ENCODE data around the gene C3orf62.

C3orf62 gene

GRCh38 chr3:49310677-49311076, 33.6 kb upstream of the C3orf62 start:
- no peaks in the 10 kb centered on the region for H3K79me1 ChIP-seq (ENCODE audit: low read length)
- no peak overlapping the region for H2BK120ac ChIP-seq (ENCODE audit: low read depth, low read length)
- WGBS (ENCODE audit: extremely low coverage, insufficient coverage, low lambda C conversion rate) = no CpG with 5 or more reads among the region's 1 CpG
- no peak overlapping the region for H2AK5ac ChIP-seq (ENCODE audit: low read length)
- H3K4me3 ChIP-seq (ENCODE audit: low read length) = no peak overlapping the region
- no peak overlapping the region for H3K23ac ChIP-seq (ENCODE audit: low read length)
- no peak for DNase-seq
- no peaks in the 10 kb centered on the region for H3K4me1 ChIP-seq (ENCODE audit: control insufficient read depth, low read depth, low read length)
- H3K4ac ChIP-seq (ENCODE audit: low read depth, low read length) = no peak overlapping the region
- H2BK5ac ChIP-seq (ENCODE audit: low read length) = no peak overlapping the region
- H4K5ac ChIP-seq (ENCODE audit: low read length) = no peak overlapping the region
- no peak overlapping the region for H3K4me2 ChIP-seq (ENCODE audit: low read length)
- no peak overlapping the region for H2BK15ac ChIP-seq (replicated peaks; ENCODE audit: low read depth)
- H3K79me2 ChIP-seq (ENCODE audit: control insufficient read depth, insufficient read depth, low read length) = no peaks in the 10 kb centered on the region
- H3K9ac ChIP-seq (ENCODE audit: low read length) = no peak overlapping the region
- no peaks in the 10 kb centered on the region for H3K27me3 ChIP-seq (ENCODE audit: insufficient read depth, low read length, poor library complexity)
- no peak overlapping the region for H3K56ac ChIP-seq (ENCODE audit: low read length)
- peaks cover 4% of the 10 kb centered on the region for H3K36me3 ChIP-seq (ENCODE audit: control insufficient read depth, insufficient read depth, low read length)
- H3K18ac ChIP-seq (ENCODE audit: low read length) = no peak overlapping the region
- no peak overlapping the region for H4K8ac ChIP-seq (ENCODE audit: low read depth, low read length)
- H3K27ac ChIP-seq (ENCODE audit: low read depth, low read length) = no peak overlapping the region

- Histone ChIP-seq H3K79me1 (ENCODE audit: low read length) (no peaks in the 10 kb centered on the region), H3K23ac (ENCODE audit: low read length) (no peak overlapping the region), H3K27ac (ENCODE audit: low read depth, low read length) (no peak overlapping the region), H2BK5ac (ENCODE audit: low read length) (no peak overlapping the region), H3K4me2 (ENCODE audit: low read length) (no peak overlapping the region), H3K4ac (ENCODE audit: low read depth, low read length) (no peak overlapping the region), H3K4me3 (ENCODE audit: low read length) (no peak overlapping the region), H2BK15ac (replicated peaks; ENCODE audit: low read depth) (no peak overlapping the region), H3K4me1 (ENCODE audit: control insufficient read depth, low read depth, low read length) (no peaks in the 10 kb centered on the region), H3K56ac (ENCODE audit: low read length) (no peak overlapping the region), H3K36me3 (ENCODE audit: control insufficient read depth, insufficient read depth, low read length) (peaks cover 4% of the 10 kb centered on the region), H3K79me2 (ENCODE audit: control insufficient read depth, insufficient read depth, low read length) (no peaks in the 10 kb centered on the region), H4K5ac (ENCODE audit: low read length) (no peak overlapping the region), H4K8ac (ENCODE audit: low read depth, low read length) (no peak overlapping the region), H3K18ac (ENCODE audit: low read length) (no peak overlapping the region), H3K9ac (ENCODE audit: low read length) (no peak overlapping the region), H2AK5ac (ENCODE audit: low read length) (no peak overlapping the region), H3K27me3 (ENCODE audit: insufficient read depth, low read length, poor library complexity) (no peaks in the 10 kb centered on the region), H2BK120ac (ENCODE audit: low read depth, low read length) (no peak overlapping the region)
- DNase-seq = no peak
- WGBS (ENCODE audit: extremely low coverage, insufficient coverage, low lambda C conversion rate) = no CpG with 5 or more reads among the region's 5 CpGs
These were observed 28.6 kb upstream of the C3orf62 start for GRCh38 chr3:49305608-49306007.

- Histone ChIP-seq H3K79me2 (ENCODE audit: control insufficient read depth, insufficient read depth, low read length) (no peaks in the 10 kb centered on the region), H2BK120ac (ENCODE audit: low read depth, low read length) (no peak overlapping the region), H3K79me1 (ENCODE audit: low read length) (no peaks in the 10 kb centered on the region), H3K27ac (ENCODE audit: low read depth, low read length) (no peak overlapping the region), H2AK5ac (ENCODE audit: low read length) (no peak overlapping the region), H2BK15ac (replicated peaks; ENCODE audit: low read depth) (no peak overlapping the region), H3K27me3 (ENCODE audit: insufficient read depth, low read length, poor library complexity) (no peaks in the 10 kb centered on the region), H3K4me1 (ENCODE audit: control insufficient read depth, low read depth, low read length) (no peaks in the 10 kb centered on the region), H3K18ac (ENCODE audit: low read length) (no peak overlapping the region), H2BK5ac (ENCODE audit: low read length) (no peak overlapping the region), H3K36me3 (ENCODE audit: control insufficient read depth, insufficient read depth, low read length) (peaks cover 14% of the 10 kb centered on the region), H4K5ac (ENCODE audit: low read length) (no peak overlapping the region), H3K23ac (ENCODE audit: low read length) (no peak overlapping the region), H3K4me3 (ENCODE audit: low read length) (no peak overlapping the region), H4K8ac (ENCODE audit: low read depth, low read length) (no peak overlapping the region), H3K4me2 (ENCODE audit: low read length) (no peak overlapping the region), H3K9ac (ENCODE audit: low read length) (no peak overlapping the region), H3K4ac (ENCODE audit: low read depth, low read length) (no peak overlapping the region), H3K56ac (ENCODE audit: low read length) (no peak overlapping the region)
- no CpG with 5 or more reads among the region's 1 CpG for WGBS (ENCODE audit: extremely low coverage, insufficient coverage, low lambda C conversion rate)
- DNase-seq = no peak
These were observed 25.6 kb upstream of the C3orf62 start for GRCh38 chr3:49302613-49303012.

GRCh38 chr3:49300595-49300994, 23.6 kb upstream of the C3orf62 start:
- H2BK5ac ChIP-seq (ENCODE audit: low read length) = no peak overlapping the region
- H3K36me3 ChIP-seq (ENCODE audit: control insufficient read depth, insufficient read depth, low read length) = peaks cover 18% of the 10 kb centered on the region
- H3K4ac ChIP-seq (ENCODE audit: low read depth, low read length) = no peak overlapping the region
- H2BK15ac ChIP-seq (replicated peaks; ENCODE audit: low read depth) = no peak overlapping the region
- H3K27ac ChIP-seq (ENCODE audit: low read depth, low read length) = no peak overlapping the region
- H4K5ac ChIP-seq (ENCODE audit: low read length) = no peak overlapping the region
- no peaks in the 10 kb centered on the region for H3K27me3 ChIP-seq (ENCODE audit: insufficient read depth, low read length, poor library complexity)
- H4K8ac ChIP-seq (ENCODE audit: low read depth, low read length) = no peak overlapping the region
- no peak overlapping the region for H3K56ac ChIP-seq (ENCODE audit: low read length)
- no peak overlapping the region for H3K4me3 ChIP-seq (ENCODE audit: low read length)
- no peaks in the 10 kb centered on the region for H3K79me2 ChIP-seq (ENCODE audit: control insufficient read depth, insufficient read depth, low read length)
- H3K9ac ChIP-seq (ENCODE audit: low read length) = no peak overlapping the region
- H3K23ac ChIP-seq (ENCODE audit: low read length) = no peak overlapping the region
- H3K79me1 ChIP-seq (ENCODE audit: low read length) = no peaks in the 10 kb centered on the region
- no peak overlapping the region for H2AK5ac ChIP-seq (ENCODE audit: low read length)
- no peaks in the 10 kb centered on the region for H3K4me1 ChIP-seq (ENCODE audit: control insufficient read depth, low read depth, low read length)
- H2BK120ac ChIP-seq (ENCODE audit: low read depth, low read length) = no peak overlapping the region
- H3K18ac ChIP-seq (ENCODE audit: low read length) = no peak overlapping the region
- WGBS (ENCODE audit: extremely low coverage, insufficient coverage, low lambda C conversion rate) = 100% methylated on average over 1 of the region's 3 CpGs
- H3K4me2 ChIP-seq (ENCODE audit: low read length) = no peak overlapping the region
- DNase-seq = no peak

GRCh38 chr3:49298511-49298910, 21.5 kb upstream of the C3orf62 start:
- no CpG with 5 or more reads among the region's 7 CpGs for WGBS (ENCODE audit: extremely low coverage, insufficient coverage, low lambda C conversion rate)
- Histone ChIP-seq H2BK15ac (replicated peaks; ENCODE audit: low read depth) (no peak overlapping the region), H3K23ac (ENCODE audit: low read length) (no peak overlapping the region), H3K18ac (ENCODE audit: low read length) (no peak overlapping the region), H2BK120ac (ENCODE audit: low read depth, low read length) (no peak overlapping the region), H4K8ac (ENCODE audit: low read depth, low read length) (no peak overlapping the region), H3K27ac (ENCODE audit: low read depth, low read length) (no peak overlapping the region), H3K79me2 (ENCODE audit: control insufficient read depth, insufficient read depth, low read length) (no peaks in the 10 kb centered on the region), H3K56ac (ENCODE audit: low read length) (no peak overlapping the region), H4K5ac (ENCODE audit: low read length) (no peak overlapping the region), H3K4ac (ENCODE audit: low read depth, low read length) (no peak overlapping the region), H2BK5ac (ENCODE audit: low read length) (no peak overlapping the region), H3K27me3 (ENCODE audit: insufficient read depth, low read length, poor library complexity) (no peaks in the 10 kb centered on the region), H3K4me3 (ENCODE audit: low read length) (no peak overlapping the region), H3K4me1 (ENCODE audit: control insufficient read depth, low read depth, low read length) (no peaks in the 10 kb centered on the region), H3K79me1 (ENCODE audit: low read length) (no peaks in the 10 kb centered on the region), H3K36me3 (ENCODE audit: control insufficient read depth, insufficient read depth, low read length) (peaks cover 24% of the 10 kb centered on the region), H3K9ac (ENCODE audit: low read length) (no peak overlapping the region), H2AK5ac (ENCODE audit: low read length) (no peak overlapping the region), H3K4me2 (ENCODE audit: low read length) (no peak overlapping the region)
- no peak for DNase-seq

- no peaks in the 10 kb centered on the region for H3K4me1 ChIP-seq (ENCODE audit: control insufficient read depth, low read depth, low read length)
- no peak overlapping the region for H3K56ac ChIP-seq (ENCODE audit: low read length)
- H2BK5ac ChIP-seq (ENCODE audit: low read length) = no peak overlapping the region
- DNase-seq = no peak
- no peak overlapping the region for H2BK120ac ChIP-seq (ENCODE audit: low read depth, low read length)
- H3K27ac ChIP-seq (ENCODE audit: low read depth, low read length) = no peak overlapping the region
- H3K79me1 ChIP-seq (ENCODE audit: low read length) = no peaks in the 10 kb centered on the region
- H3K27me3 ChIP-seq (ENCODE audit: insufficient read depth, low read length, poor library complexity) = no peaks in the 10 kb centered on the region
- no CpG with 5 or more reads among the region's 2 CpGs for WGBS (ENCODE audit: extremely low coverage, insufficient coverage, low lambda C conversion rate)
- H3K23ac ChIP-seq (ENCODE audit: low read length) = no peak overlapping the region
- H2AK5ac ChIP-seq (ENCODE audit: low read length) = no peak overlapping the region
- peaks cover 24% of the 10 kb centered on the region for H3K36me3 ChIP-seq (ENCODE audit: control insufficient read depth, insufficient read depth, low read length)
- H4K5ac ChIP-seq (ENCODE audit: low read length) = no peak overlapping the region
- no peaks in the 10 kb centered on the region for H3K79me2 ChIP-seq (ENCODE audit: control insufficient read depth, insufficient read depth, low read length)
- H3K4me3 ChIP-seq (ENCODE audit: low read length) = no peak overlapping the region
- no peak overlapping the region for H3K9ac ChIP-seq (ENCODE audit: low read length)
- no peak overlapping the region for H4K8ac ChIP-seq (ENCODE audit: low read depth, low read length)
- H3K4me2 ChIP-seq (ENCODE audit: low read length) = no peak overlapping the region
- H2BK15ac ChIP-seq (replicated peaks; ENCODE audit: low read depth) = no peak overlapping the region
- no peak overlapping the region for H3K4ac ChIP-seq (ENCODE audit: low read depth, low read length)
- H3K18ac ChIP-seq (ENCODE audit: low read length) = no peak overlapping the region
These were observed 19.9 kb upstream of the C3orf62 start for GRCh38 chr3:49296781-49297411.

All from mesendoderm (in vitro differentiated cells).